Type B pancreatic cell (in vitro differentiated cells): ENCODE data around the gene SNAP47. TPM values are rescaled to one million over a fixed set of nuclear protein-coding genes. Genes with fewer than 3 reads are reported as not detected.

Experiments
- DNase-seq: peaks from one replicate; pipeline ENCODE4 v3.0.0; 2021; ENCODE audit warnings: mixed read lengths; ENCODE audit not compliant: unreplicated experiment; ENCODE audit errors: extremely low spot score
- H3K27ac Mint-ChIP-seq: 2 replicates; pipeline ENCODE4 v1.8.0; 2021; ENCODE audit warnings: mild to moderate bottlenecking, mixed read lengths
- H3K27me3 Mint-ChIP-seq: 2 replicates; pipeline ENCODE4 v1.8.0; 2021; ENCODE audit warnings: mixed read lengths
- H3K36me3 Mint-ChIP-seq: 2 replicates; pipeline ENCODE4 v1.8.0; 2021; ENCODE audit warnings: mixed read lengths
- H3K4me1 Mint-ChIP-seq: one replicate; pipeline ENCODE4 v1.8.0; 2021; ENCODE audit warnings: mixed read lengths; ENCODE audit not compliant: unreplicated experiment
- H3K4me3 Mint-ChIP-seq: 2 replicates; pipeline ENCODE4 v1.8.0; 2021; ENCODE audit warnings: mild to moderate bottlenecking, mixed read lengths
- H3K9me3 Mint-ChIP-seq: 2 replicates; pipeline ENCODE4 v1.8.0; 2021; ENCODE audit warnings: mixed read lengths
- total RNA-seq: library from RNA; stranded (reverse); gene quantifications from 2 replicates; pipeline ENCODE4 v1.2.1, GENCODE V29; 2021; ENCODE audit warnings: low replicate concordance
- TF ChIP-seq, protein P1 (sequence below): fragments of 200-600 bp; sonication (generic); conservative IDR thresholded peaks from 2 replicates; pipeline ENCODE4 v1.5.0; 2021; ENCODE audit warnings: antibody characterized with exemption, mild to moderate bottlenecking

Gene SNAP47
- total RNA-seq, 1 donor from 2014 or later: 46.2 TPM

- H3K4me1 Mint-ChIP-seq: peaks cover 4% of the 10 kb centered on the region
- H3K36me3 Mint-ChIP-seq: peaks cover 3% of the 10 kb centered on the region
- H3K27me3 Mint-ChIP-seq: peaks cover 7% of the 10 kb centered on the region
- peak; percentile 68 for DNase-seq
- TF ChIP-seq, protein P1, sequence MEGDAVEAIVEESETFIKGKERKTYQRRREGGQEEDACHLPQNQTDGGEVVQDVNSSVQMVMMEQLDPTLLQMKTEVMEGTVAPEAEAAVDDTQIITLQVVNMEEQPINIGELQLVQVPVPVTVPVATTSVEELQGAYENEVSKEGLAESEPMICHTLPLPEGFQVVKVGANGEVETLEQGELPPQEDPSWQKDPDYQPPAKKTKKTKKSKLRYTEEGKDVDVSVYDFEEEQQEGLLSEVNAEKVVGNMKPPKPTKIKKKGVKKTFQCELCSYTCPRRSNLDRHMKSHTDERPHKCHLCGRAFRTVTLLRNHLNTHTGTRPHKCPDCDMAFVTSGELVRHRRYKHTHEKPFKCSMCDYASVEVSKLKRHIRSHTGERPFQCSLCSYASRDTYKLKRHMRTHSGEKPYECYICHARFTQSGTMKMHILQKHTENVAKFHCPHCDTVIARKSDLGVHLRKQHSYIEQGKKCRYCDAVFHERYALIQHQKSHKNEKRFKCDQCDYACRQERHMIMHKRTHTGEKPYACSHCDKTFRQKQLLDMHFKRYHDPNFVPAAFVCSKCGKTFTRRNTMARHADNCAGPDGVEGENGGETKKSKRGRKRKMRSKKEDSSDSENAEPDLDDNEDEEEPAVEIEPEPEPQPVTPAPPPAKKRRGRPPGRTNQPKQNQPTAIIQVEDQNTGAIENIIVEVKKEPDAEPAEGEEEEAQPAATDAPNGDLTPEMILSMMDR: no peak
- peak overlapping the region; percentile 79 for H3K27ac Mint-ChIP-seq
- H3K9me3 Mint-ChIP-seq: no peaks in the 10 kb centered on the region
- H3K4me3 Mint-ChIP-seq: peak overlapping the region; percentile 83
These were observed 51.7 kb downstream of the SNAP47 start for GRCh38 chr1:227786673-227787512.

GRCh38 chr1:227787513-227788270, 52.5 kb downstream of the SNAP47 start:
- Mint-ChIP-seq H3K36me3 (peaks cover 3% of the 10 kb centered on the region), H3K27me3 (peaks cover 7% of the 10 kb centered on the region), H3K4me3 (peak overlapping the region; percentile 83), H3K27ac (peak overlapping the region; percentile 79), H3K9me3 (no peaks in the 10 kb centered on the region), H3K4me1 (peaks cover 9% of the 10 kb centered on the region)
- TF ChIP-seq, protein P1: no peak
- DNase-seq: peak; percentile 91

DNA sequence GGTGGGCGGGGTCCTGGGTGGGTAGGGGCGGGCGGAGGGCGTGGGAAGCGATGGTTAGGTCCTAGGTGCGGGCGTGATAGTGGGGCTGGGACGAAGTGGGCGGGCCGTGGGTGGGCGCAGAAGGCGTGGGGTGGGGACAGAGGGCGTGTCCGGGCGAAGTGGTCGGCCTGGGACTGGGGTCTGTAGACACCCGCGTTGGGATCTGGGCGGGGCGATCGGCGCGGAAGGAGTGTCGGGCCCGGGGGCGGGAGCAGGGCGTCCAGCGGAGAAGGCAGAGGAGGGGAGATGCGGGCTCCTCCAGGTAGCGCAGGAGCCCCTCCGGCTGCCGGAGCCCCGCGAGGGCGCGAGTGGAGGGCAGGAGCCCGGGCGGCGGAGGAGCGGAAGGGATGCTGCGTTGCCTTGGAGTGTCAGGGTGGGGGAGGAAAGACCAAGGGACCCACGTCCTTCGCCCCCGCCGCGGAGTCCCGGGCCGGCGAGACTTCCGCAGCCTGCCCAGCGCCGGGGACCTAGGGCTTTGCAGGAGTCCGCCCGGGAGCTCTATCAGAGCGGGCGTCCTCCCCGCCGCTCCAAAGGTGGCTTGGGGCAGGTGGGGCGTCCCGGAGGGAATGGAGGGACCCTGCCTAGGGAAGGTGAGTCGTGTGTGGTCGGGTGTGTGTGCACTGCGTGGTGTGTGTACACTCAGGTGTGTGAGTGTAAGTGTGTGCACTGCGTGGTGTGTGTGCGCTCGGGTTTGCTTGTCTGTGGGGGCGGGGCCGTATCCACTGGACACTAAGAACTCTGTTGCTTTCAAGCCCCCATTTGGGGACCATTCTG, 53.2 kb downstream of the SNAP47 start:
- DNase-seq: peak; percentile 81
- Mint-ChIP-seq H3K27me3 (peaks cover 7% of the 10 kb centered on the region), H3K4me3 (peak overlapping the region; percentile 84), H3K36me3 (no peaks in the 10 kb centered on the region), H3K4me1 (peaks cover 9% of the 10 kb centered on the region), H3K27ac (peak overlapping the region; percentile 69), H3K9me3 (no peaks in the 10 kb centered on the region)
- TF ChIP-seq, protein P1: no peak

DNA sequence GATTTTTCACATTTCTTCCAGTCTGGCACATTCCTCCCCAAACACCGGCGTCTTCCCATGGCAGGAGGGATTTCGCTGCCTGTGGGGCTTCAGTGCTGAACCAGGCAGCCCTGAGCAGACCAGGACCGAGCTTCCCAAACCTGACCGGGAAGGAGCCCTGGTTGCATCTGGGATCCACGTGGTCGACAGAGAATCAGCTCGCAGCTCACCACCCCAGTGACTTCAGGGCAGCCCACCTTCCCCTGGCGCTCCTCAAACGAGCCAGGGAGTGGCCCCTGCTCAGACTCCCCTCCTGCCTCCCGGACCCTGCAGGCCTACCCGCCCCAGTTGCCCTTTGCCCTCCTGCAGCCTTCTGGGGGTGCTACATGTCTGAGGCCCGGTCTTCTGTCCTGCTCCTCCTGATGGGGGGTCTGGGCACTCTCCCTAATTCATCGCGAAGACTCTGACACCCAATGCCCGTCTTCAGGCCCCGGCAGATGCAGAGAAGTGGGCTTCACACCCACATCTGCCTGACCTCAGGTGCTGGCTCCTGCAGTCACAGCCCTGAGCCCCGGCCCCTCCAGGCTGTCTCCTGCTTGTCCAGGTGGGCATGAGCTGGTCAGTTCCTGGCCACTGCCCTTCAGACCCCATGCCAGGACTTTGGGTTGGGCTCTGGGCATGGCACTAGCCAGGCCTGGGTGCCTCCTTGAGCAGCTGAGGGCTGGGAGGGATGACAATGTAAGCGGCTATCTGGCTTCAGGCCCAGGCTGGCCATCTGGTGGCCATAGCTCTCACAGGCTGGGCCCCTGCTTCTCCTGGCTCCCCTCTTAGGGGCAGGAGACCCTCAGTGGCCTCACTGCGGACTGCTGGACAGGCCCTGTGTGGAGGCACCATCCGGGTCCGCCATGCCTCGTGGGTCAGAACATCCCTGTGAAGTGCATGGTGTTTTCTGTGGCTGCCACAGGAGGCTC, 54.1 kb downstream of the SNAP47 start:
- Mint-ChIP-seq H3K36me3 (no peaks in the 10 kb centered on the region), H3K27me3 (peaks cover 7% of the 10 kb centered on the region), H3K4me3 (peak overlapping the region; percentile 84), H3K9me3 (no peaks in the 10 kb centered on the region), H3K27ac (peak overlapping the region; percentile 69), H3K4me1 (peaks cover 10% of the 10 kb centered on the region)
- TF ChIP-seq, protein P1: no peak
- peak; percentile 67 for DNase-seq
